Kidney (tissue), 14 donors: ENCODE measurements around the gene MTA2. TPM values are rescaled to one million over a fixed set of nuclear protein-coding genes. Genes with fewer than 3 reads are reported as not detected.

ENCODE experiments used
- DNase-seq, 5 donors: peaks; one replicate each; pipeline ENCODE4 v3.0.0-alpha.2; 2013 to 2020
- FAIRE-seq: peaks from 2 replicates; lab custom pipeline; 2012; peaks lifted over from hg19 to GRCh38; lab: Jason Lieb, UNC
- H3K27ac ChIP-seq, 2 donors: one replicate each; pipeline ENCODE4 v1.7.0; 2013; ENCODE audit warnings: low read depth in 2 of 2, low read length in 2 of 2, inconsistent platforms in 1 of 2
- H3K27me3 ChIP-seq: one replicate; pipeline ENCODE4 v1.7.1; 2013; ENCODE audit warnings: low read length, inconsistent platforms; ENCODE audit not compliant: control insufficient read depth, insufficient read depth
- H3K36me3 ChIP-seq, 3 donors: one replicate each; pipeline versions ENCODE4 v1.7.0 to v1.7.1; 2013; ENCODE audit warnings: low read length in 3 of 3, control low read depth in 1 of 3, inconsistent platforms in 1 of 3; ENCODE audit not compliant: insufficient read depth in 3 of 3, control insufficient read depth in 2 of 3
- H3K4me1 ChIP-seq, 3 donors: one replicate each; pipeline versions ENCODE4 v1.7.0 to v1.7.1; 2013; ENCODE audit warnings: low read length in 3 of 3, inconsistent platforms in 1 of 3, low read depth in 1 of 3; ENCODE audit not compliant: control insufficient read depth in 2 of 3, insufficient read depth in 2 of 3
- H3K4me3 ChIP-seq, 3 donors: one replicate each; pipeline versions ENCODE4 v1.7.0 to v1.8.1; 2013; ENCODE audit warnings: low read length in 3 of 3, control low read depth in 1 of 3, inconsistent platforms in 1 of 3
- H3K9ac ChIP-seq, 3 donors: one replicate each; pipeline versions ENCODE4 v1.7.0 to v1.7.1; 2013; ENCODE audit warnings: low read length in 3 of 3, control low read depth in 1 of 3, inconsistent platforms in 1 of 3
- H3K9me3 ChIP-seq, 3 donors: one replicate each; pipeline versions ENCODE4 v1.7.0 to v1.7.1; 2013; ENCODE audit warnings: low read length in 3 of 3, control low read depth in 1 of 3, inconsistent platforms in 1 of 3; ENCODE audit not compliant: control insufficient read depth in 2 of 3, insufficient read depth in 1 of 3
- CTCF ChIP-seq: IDR thresholded peaks from 3 replicates; pipeline ENCODE4 v1.5.1; 2012; ENCODE audit warnings: mild to moderate bottlenecking, moderate library complexity, borderline replicate concordance; ENCODE audit not compliant: insufficient read depth; ENCODE audit errors: extremely low read depth
- intact Hi-C: fragments of 100-400 bp; cut with DNase I; formaldehyde crosslinking; loops from one replicate; pipeline ENCODE4 v1.11.1; 2022
- polyA plus RNA-seq: library from polyadenylated mRNA; stranded (reverse); fragments of 350-450 nt; fragmentation: Illumina TruSeq; extraction: RNeasy Lipid Tissue Mini Kit (QIAGEN cat#74804); gene quantifications from one replicate; pipeline ENCODE4 v1.2.3, GENCODE V29; 2014; ENCODE audit warnings: low read depth, low replicate concordance; ENCODE audit not compliant: insufficient read depth
- total RNA-seq: library from RNA; stranded (reverse); fragmentation: NEBNext Ultra II Directional; extraction: Animal tissue kit (Norgen Biotek cat#: 25700); gene quantifications from one replicate; pipeline ENCODE4 v1.2.1, GENCODE V29; 2021
- donor health status: control.
- donor health status: control.
- donor health status: control.
- donor health status: control.
- donor health status: control.
- donor health status: DM: yes; HTN: yes; CAD: no.
- donor health status: Normal renal cell carcinoma (clear cell type).

Gene MTA2
- total and polyA plus RNA-seq, 2 donors from 2014 or later = 34.4 to 71.8 TPM

- intact Hi-C loops = no loop called here
- H3K27me3 ChIP-seq = no peaks in the 10 kb centered on the region
- FAIRE-seq = no peak
Measured at GRCh38 chr11:62615521-62615920, 13.9 kb upstream of the MTA2 start.

GRCh38 chr11:62614275-62614674 lies 12.6 kb upstream of the MTA2 start:
- DNase-seq = peak in 1 of 5 donors; percentile 77
- TF ChIP-seq CTCF = no peak
- H3K27me3 ChIP-seq = no peaks in the 10 kb centered on the region
- no peak overlapping the region for H3K27ac ChIP-seq
- no peak overlapping the region for H3K4me3 ChIP-seq
- H3K9me3 ChIP-seq = no peaks in the 10 kb centered on the region
- peaks cover 0 to 26% (median 4%) of the 10 kb centered on the region in 3 donors for H3K4me1 ChIP-seq
- H3K36me3 ChIP-seq = peaks cover 2 to 9% (median 3%) of the 10 kb centered on the region in 3 donors
- FAIRE-seq = no peak
- no peak overlapping the region for H3K9ac ChIP-seq
- intact Hi-C loops = no loop called here

More at GRCh38 chr11:62615521-62615920, 13.9 kb upstream of the MTA2 start:
- Histone ChIP-seq H3K36me3 (peaks cover 0 to 5% (median 0%) of the 10 kb centered on the region in 3 donors), H3K9ac (no peak overlapping the region), H3K4me3 (no peak overlapping the region), H3K4me1 (peaks cover 0 to 24% (median 7%) of the 10 kb centered on the region in 3 donors), H3K9me3 (no peaks in the 10 kb centered on the region), H3K27ac (no peak overlapping the region)
- no peak for TF ChIP-seq CTCF
- no peak for DNase-seq

- DNase-seq (peak in 1 of 5 donors; percentile 78), FAIRE-seq (no peak)
- Histone ChIP-seq H3K9ac (peak overlapping the region in 1 of 3 donors; percentile 24), H3K27ac (peak overlapping the region; percentile 88 to 92), H3K4me1 (peaks cover 0 to 26% (median 4%) of the 10 kb centered on the region in 3 donors), H3K36me3 (peaks cover 2 to 9% (median 5%) of the 10 kb centered on the region in 3 donors), H3K9me3 (no peaks in the 10 kb centered on the region), H3K27me3 (no peaks in the 10 kb centered on the region), H3K4me3 (peak overlapping the region in 1 of 3 donors; percentile 35)
- TF ChIP-seq CTCF = no peak
- intact Hi-C loops = no loop called here
Measured at GRCh38 chr11:62613291-62613778, 11.7 kb upstream of the MTA2 start.
